Suprapubic skin (tissue), 3 donors: Measurements from ENCODE around the gene PPM1M.

ENCODE experiments used
- POLR2A ChIP-seq, 2 donors: fragments of 450-650 bp; IDR thresholded peaks; one replicate each; pipeline ENCODE4 v1.6.1; 2017; ENCODE audit warnings: antibody characterized with exemption in 2 of 2, mild to moderate bottlenecking in 2 of 2, moderate library complexity in 2 of 2
- TF ChIP-seq, protein P1 (sequence below), 2 donors: fragments of 200-600 bp in 1 of 2; fragments of 450-650 bp in 1 of 2; sonication (generic) in 1 of 2; IDR thresholded peaks; one replicate each; pipeline ENCODE4 v1.5.1; 2016 to 2019; ENCODE audit warnings: antibody characterized with exemption in 2 of 2, mild to moderate bottlenecking in 1 of 2, moderate library complexity in 1 of 2

DNA sequence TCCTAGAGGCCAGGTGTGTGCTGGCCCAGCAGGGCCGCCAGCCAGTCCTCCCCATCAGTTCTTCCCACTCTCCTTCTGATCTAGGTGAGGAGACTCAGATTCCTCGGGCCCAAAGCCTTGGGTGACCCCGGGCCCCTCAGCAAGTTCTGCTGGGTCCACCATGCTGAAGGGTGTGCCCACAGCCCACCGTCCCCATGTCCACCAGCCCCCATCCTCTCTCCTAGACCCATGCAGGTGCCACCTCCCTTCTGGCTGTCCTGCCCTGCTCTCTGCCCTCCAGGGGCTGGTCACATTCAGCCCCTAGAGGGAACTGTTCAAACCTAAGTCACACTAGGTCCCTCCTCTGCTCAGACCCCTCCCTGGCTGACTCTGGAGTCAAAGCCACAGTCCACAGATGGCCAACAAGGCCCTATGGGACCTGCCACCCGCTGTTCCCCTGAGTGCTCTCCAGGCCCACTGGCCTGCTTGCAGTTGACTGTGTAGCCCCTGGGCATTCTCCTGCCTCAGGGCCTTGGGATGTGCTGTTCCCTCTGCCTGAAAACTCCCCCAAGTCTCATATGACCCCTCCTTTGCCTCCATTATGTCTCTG lies 19.2 kb upstream of the PPM1M start:
- TF ChIP-seq, protein P1, sequence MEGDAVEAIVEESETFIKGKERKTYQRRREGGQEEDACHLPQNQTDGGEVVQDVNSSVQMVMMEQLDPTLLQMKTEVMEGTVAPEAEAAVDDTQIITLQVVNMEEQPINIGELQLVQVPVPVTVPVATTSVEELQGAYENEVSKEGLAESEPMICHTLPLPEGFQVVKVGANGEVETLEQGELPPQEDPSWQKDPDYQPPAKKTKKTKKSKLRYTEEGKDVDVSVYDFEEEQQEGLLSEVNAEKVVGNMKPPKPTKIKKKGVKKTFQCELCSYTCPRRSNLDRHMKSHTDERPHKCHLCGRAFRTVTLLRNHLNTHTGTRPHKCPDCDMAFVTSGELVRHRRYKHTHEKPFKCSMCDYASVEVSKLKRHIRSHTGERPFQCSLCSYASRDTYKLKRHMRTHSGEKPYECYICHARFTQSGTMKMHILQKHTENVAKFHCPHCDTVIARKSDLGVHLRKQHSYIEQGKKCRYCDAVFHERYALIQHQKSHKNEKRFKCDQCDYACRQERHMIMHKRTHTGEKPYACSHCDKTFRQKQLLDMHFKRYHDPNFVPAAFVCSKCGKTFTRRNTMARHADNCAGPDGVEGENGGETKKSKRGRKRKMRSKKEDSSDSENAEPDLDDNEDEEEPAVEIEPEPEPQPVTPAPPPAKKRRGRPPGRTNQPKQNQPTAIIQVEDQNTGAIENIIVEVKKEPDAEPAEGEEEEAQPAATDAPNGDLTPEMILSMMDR (IDR thresholded peaks at IDR 0.05) = no peak
- TF ChIP-seq POLR2A (IDR thresholded peaks at IDR 0.05) = no peak
